Umbilical cord (tissue), 2 donors: ENCODE measurements around the gene PAQR4. TPM values are rescaled to one million over a fixed set of nuclear protein-coding genes. Genes with fewer than 3 reads are reported as not detected.
"Not testable (repeated sequence)": the region's sequence is repeated elsewhere in the genome, so short reads cannot be mapped to it uniquely, and the experiment has no call there.

Source experiments
- DNase-seq: peaks from one replicate; pipeline ENCODE4 v3.0.0-alpha.2; 2015; ENCODE audit warnings: low spot score
- total RNA-seq: library from RNA; depleted of rRNA; stranded (reverse); fragments of >200 nt; gene quantifications from one replicate; pipeline ENCODE4 v1.2.3, GENCODE V29; 2014; ENCODE audit warnings: low replicate concordance; ENCODE audit not compliant: insufficient read depth

The PAQR4 gene
- total RNA-seq, 1 donor from 2014 or later: 5.8 TPM

DNA sequence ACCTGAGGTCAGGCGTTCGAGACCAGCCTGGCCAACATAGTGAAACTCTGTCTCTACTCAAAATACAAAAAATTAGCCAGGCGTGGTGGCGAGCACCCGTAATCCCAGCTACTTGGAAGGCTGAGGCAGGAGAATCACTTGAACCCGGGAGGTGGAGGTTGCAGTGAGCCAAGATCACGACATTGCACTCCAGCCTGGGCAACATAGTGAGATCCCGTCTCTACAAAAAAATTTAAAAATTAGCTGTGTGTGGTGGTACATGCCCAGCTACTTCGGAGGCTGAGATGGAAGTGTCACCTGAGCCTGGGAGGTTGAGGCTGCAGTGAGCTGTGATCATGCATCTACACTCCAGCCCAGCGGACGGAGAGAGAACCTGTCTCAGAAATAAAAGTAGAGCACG, 25.4 kb upstream of the PAQR4 start:
- not testable (repeated sequence) for DNase-seq

DNA sequence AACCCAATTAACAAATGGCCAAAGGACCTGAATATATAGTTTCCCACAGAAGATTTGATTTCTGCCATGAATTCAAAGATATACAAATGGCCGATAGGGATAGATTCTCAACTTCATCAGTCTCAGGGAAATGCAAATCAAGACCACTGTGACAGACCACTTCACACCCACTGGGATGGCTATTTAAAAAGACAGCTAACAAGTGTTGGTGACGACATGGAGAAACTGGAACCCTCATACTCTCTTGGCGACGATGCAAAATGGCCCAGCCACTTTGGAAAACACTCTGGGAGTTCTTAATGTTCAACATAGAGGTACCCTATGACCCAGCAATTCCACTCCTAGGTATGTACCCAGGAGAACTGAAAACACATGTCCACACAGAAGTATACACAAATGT, 22.5 kb upstream of the PAQR4 start:
- no peak for DNase-seq

DNA sequence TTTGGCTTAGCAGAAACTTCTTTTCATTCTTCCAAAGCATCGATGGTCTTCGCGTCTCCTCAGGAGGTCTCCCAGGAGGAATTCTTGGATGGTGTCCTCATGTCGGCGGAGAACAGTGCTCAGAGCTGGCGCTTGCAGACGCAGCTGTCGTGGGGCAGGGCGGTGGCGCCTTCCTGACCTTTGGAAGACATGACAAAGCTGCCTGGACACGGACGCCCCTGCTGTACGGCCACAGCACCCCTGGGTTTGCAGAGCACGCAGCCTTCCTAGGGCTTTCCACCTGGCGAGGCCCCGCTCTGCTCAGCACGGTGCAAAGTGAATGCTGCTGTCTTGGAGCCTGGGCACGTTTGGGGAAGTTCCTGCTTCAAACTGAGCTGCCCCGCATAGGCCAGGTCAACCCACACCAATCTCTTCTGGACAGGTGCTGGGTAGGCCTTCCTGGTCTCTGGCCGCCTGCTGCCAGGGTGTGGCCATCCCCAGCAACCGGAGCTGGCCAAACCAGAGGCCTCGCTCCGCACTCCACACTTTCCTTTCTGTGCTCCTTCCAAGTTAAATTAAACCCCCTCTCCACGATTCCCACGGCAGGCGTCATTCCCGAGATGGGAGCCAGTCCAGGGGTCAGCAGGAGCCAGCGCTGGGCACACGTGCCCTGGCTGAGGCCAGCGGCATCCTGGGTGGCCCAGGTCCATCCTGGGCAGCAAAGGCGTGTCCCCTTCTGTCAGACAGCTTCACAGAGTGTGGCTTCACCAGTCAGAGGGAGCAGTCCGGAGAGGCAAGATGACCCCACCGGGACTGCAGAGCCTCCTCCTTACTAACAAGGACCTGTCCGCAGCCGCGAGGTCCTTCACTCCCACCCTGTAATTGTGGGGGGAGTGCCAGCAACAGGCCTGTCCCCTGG, 20.1 kb upstream of the PAQR4 start:
- DNase-seq: no peak

DNA sequence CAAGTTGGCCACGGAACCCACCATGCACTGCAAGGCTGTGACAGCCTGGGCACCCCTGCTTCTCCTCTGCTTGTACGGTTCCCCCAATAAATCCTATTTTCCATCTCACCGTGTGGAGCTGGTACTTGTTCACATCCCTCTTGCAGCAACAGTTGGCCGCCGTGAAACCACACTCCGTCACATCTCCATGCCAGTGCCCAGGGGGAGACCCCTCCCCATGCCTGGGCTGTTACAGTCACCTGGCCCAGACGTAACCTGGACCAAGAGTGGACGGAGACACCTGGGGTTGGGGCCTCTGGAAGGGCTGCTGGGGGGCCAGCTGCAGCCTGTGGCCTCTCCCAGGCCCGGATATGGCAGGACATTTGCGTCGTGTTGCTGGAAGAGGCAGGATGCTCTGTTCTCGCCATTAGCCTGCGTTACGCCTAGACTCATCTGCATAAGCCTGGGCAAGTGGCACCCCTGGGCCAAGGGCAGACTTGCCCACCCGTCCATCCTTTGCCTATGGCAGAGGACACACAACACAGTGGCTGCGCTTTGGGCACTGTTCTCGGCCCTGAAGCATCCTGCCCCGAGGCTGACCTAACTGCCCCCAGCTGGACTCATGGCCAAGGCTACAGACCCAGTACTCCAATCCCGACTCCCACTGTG, 19.3 kb upstream of the PAQR4 start:
- DNase-seq: no peak

DNA sequence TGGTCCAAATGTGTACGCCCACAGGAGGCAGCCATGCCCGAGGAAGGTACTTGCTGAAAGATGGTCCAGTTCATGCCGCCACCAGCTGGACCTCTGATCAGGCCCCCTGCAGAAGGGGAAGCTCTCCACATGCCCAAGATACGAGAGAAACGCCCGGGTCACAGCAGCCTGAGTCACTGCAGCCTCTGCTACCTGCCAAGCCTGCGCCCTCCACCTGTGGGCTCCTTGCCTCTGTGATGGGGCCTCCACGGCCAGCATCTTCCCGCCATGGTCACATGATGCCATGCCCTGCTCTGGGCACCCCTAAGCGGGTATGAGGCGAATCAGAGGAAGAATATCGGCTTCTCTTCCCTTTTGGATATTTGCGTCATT, 18.8 kb upstream of the PAQR4 start:
- DNase-seq: no peak

DNA sequence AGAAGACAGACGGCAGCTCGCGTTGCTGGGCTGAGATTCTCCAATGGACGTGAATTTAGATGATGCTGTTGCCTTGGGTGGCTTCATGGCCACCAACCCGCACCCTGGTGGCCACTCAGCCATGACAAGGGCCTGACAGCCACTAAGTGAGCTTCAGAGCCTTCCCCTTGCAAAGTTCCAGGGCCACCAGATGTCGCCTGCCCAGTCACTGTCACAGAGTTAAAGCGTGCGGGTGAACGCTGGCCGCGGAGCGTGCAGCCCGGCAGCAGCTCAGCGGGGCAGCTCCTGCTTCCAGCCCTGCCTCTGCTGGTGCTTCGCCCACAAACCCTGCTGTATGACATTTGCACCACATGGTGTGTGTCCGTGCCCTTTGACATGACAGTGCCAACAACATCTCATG, 18.4 kb upstream of the PAQR4 start:
- no peak for DNase-seq

DNA sequence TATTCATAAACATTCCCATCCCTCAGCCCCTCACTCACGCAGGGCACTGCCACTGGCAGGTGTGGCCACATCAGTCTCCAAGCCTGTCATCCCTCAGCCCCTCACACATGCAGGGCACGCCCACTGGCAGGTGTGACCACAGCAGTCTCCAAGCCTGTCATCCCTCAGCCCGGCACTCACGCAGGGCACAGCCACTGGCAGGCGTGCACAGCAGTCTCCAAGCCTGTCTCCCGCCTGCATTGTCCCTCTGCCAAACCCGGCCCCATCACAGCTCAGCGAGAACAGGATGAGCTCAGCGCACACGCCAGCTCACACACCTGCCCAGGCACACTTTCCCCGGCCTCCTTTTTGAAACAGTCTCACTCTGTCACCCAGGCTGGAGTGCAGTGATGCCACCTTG, 16.5 kb upstream of the PAQR4 start:
- DNase-seq: no peak

DNA sequence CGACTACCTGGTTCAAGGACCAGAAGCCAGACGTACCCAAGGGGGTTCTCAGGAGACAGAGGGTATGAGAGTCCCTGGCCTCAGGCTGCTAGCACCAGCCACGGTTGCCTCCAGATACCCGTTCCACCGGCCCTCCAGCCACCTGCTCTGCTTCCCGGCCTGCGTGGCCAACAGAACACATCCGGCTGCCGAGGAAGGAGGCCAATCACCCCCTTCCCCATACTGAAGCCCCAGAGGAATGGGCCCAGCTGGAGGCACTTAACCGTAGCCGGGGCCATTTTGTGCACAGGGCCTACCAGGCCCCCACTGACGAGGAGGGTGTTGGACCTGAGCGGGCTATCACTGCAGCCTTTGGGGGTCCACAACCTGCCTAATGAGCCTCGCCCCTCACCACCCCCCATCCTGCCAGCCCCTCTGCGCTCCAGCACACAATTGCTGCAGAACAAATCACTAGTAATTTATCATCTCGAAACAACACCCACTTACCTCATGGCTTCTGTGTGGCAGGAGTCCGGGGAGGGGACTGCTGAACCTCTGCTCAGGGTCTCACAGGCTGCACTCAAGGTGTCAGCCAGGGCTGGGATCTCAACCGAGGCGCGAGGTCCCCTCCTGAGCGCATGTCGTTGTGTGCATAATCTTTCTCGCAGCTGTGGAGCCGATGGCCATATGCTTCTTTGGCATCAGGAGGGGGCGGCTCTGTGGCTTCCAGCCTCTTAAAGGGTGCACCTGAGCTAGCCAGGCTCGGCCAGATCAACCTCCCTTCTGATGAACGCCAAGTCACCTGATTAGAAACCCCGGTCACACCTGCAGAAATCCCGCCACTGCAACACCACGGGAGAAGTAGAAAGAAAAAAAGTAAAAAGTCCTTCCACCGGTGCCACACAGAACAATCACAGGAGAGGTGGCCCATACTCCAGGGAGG, 15.2 kb upstream of the PAQR4 start:
- no peak for DNase-seq

DNA sequence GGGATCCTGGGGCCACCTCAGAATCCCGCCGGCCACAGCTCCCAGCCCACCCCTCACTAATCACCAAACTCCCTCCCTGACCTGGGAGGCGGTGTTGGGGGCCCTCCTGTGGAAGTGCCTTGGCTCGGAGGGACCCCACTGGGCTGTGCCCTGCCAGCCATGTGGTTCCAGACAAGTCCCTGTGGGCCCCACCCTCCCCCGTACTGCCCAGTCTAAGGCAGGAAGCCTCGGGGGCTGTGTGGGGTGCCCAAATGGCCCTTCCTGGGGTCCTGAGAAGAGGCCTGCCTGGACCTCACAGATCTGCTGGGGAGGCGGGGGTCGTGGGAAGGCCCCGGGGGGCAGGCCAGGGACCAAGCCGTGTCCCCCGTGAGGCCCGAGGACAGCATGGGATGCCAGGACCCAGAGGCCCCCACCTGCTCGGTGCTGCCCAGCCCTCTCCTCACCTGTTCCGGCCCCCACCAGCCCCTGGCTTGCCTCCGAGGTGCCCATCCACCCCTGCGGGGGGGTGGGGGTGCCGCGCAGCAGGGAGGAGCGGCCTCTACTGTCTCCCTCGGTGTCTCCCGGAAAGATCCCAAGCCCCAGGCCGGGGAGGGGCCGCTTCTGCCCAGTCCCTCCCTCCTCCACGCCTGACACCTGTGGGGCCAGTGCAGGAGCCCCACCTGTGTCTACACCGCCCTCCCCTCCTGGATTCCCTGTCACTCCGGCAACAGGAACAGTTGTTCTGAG, 14.3 kb upstream of the PAQR4 start:
- no peak for DNase-seq

DNA sequence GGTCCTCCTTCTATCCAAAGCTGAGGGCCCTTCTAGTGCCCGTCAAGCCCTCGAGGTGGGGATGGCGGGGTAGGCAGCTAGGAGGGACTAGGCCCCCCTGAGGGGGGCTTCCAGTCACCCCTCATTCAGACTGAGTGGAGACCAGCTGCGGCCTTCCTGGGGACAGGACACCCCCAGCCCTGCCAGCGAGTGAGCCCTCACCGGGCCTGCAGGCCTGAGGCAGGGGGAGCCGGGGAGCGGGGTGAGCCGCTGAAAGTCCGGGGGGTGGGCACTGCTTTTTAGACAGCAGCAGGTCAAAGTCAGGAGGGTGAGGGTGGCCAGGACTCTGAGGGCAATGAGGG, 13.7 kb upstream of the PAQR4 start:
- no peak for DNase-seq

DNA sequence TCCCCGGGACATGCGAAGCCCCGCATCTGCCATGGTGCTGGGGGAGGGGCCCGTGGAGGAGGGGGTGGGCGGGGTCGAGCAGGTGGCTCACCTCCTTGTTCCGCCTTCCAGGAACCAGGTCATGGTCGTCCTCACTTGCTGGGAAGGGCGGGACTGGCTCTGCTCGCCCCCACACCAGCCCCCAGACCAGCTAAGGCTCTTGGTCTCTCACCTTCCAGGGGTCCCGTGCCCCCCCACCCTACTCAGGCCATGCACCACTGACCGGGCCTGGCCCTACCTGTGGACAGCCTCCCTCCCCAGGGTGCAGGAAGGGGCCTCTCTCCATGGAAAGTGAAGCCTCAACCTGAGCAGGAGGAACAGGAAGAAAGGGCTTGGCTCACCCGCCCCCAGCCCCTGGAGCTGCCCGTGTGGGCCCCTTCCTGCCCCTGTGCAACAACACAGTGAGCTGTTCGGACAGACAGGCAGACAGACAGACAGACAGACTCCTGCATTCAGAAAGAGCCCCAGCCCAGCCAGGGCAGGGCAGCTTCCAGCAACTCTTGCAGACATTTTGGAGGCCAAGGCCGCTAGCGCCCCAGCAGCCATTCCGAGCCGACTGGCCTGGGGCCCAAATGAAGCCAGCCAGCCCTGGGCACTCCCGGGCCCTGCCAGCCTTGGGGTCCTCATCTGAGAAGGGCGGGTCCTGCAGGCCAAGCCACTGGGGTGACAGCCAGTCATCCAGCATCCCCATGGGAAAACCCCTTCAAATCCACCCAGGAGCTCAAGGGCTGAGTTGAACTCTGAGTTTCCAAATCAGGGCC, 13.2 kb upstream of the PAQR4 start:
- no peak for DNase-seq

DNA sequence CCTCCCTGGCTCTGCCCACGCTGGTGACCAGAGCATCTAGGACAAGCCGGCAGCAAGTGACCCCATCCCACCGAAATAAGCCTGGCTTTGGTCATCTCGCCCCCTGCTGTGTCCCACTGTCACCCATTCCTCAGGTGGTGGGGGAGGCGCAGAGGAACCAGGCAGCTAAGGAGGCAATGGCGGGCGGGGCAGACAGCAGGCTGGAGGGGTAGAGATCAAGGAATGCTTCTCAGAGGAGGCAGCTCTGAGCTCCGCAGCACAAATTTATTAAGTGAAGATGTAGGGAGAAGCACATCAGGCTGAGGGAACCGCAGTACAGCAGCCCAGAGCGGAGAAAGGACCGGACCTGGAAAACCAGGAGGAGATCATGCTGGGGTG, 12.6 kb upstream of the PAQR4 start:
- DNase-seq: no peak

DNA sequence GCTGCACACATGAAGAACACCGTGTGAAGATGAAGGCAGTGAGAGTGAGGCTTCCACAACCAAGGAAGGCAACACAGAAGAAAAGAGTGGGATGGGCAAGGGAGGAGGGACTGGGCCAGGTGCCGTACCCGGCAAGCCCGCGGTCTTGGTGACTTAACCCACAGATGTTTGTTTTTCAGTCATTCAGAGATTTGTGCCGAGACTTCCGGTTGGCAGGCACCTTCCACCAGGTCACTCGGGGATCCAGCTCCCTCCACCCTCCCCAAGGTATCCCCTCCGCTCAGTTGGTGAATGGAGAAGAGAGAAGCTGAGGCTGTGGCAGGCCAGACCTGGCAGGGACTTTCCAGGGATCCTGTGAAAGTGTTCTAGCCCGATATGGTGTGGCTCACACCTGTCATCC, 9.9 kb upstream of the PAQR4 start:
- no peak for DNase-seq

DNA sequence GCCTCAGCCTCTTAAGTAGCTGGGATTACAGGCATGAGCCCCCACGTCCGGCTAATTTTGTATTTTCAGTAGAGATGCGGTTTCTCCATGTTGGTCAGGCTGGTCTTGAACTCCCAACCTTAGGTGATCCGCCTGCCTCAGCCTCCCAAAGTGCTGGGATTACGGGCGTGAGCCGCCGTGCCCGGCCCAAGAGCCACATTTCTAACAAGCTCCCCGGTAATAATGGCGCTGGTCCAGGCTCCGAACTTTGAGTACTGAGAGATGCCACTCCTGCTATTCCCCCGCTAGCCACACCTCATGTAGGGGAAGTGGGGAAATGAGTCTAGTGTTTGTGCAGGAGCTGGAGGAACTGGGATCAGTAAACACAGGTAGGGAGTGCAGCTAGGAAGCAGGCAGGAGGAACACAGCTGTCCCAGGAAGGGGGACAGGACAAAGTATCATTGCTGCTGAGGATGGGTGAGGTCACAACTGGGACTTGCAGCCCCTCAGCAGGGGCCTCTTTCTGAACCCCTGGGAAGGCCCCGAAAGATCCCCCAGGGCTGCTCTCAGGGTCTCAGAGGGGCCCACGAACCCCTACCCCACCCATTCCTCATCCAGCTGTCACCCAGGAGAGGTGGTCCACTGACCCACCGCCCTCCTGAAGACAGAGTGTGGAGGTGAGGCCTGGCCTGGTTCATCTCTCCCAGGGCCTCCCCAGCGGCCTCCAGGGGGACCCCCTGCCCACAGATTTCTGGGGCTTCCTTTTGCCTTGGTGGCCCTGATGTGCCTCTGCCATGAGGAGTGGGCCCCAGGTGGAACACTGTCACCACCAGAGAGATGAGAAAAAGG, 8.8 kb upstream of the PAQR4 start:
- DNase-seq: no peak

DNA sequence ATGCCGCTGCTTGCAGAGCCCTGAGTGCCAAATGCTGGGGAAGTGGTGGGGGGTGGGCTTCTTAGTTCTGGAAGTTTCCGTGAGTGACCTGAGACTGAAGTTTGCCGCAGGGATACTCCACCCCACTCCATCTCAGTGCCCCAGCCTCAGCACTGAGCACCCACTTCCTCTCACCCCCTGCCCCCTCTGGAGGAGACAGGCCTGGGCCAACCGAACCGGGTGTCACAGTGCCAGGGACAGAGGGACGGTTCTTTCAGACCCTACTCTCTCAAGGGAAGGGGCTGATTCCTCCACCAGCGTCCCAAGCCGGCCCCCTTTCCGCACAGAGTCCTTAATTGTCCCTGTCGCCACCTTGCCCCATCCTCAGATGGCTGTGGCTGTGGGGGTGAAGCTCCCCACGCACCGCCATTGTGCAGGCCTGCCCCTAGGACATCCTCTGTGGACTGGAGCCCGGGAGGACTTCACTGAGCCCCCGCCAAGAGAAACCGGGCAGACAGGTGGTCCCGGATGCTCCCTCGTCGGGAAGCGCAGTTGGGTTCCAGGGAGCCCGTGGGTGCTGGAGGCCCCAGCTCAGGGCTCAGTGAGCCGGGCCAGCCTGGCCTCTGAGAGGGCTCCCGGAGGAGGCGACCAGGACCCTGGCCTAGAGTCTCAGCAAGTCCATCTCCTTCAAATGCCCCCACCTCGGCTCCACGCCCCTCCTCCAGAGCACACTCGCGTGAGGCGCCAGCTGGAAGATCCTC, 6.6 kb upstream of the PAQR4 start:
- DNase-seq: no peak

DNA sequence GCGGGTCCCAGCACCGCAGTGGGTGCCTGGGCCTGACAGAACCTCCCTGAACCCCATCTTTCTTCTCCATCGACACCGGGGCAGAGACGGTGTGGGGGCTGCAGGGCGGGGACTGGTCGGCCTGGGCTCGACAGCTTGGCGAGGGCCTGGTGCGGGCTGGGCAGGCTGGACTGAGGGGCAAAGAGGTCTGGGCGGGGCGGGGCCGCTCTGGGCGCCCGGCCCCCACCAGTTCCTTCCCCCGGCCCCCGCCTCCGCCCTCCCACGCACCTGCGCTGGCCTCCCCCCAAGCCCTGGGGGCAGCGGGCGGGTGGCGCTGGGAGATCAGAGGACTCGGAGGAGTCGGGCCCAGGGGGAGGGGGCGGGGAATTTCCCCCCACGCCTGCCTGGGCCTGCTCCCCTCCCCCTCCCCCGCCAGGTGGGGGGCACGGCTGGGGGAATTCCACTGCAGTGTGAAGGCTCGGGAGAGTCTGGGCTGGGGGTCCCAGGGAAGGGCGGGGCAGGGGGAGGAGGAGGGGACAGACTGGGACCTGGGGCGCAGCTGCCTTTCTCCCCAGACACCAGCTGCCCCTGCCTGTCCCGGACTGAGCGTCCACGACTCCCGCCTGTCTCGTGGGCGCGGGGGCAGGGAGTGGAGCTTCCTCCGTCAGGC, 6.0 kb upstream of the PAQR4 start:
- DNase-seq: no peak

DNA sequence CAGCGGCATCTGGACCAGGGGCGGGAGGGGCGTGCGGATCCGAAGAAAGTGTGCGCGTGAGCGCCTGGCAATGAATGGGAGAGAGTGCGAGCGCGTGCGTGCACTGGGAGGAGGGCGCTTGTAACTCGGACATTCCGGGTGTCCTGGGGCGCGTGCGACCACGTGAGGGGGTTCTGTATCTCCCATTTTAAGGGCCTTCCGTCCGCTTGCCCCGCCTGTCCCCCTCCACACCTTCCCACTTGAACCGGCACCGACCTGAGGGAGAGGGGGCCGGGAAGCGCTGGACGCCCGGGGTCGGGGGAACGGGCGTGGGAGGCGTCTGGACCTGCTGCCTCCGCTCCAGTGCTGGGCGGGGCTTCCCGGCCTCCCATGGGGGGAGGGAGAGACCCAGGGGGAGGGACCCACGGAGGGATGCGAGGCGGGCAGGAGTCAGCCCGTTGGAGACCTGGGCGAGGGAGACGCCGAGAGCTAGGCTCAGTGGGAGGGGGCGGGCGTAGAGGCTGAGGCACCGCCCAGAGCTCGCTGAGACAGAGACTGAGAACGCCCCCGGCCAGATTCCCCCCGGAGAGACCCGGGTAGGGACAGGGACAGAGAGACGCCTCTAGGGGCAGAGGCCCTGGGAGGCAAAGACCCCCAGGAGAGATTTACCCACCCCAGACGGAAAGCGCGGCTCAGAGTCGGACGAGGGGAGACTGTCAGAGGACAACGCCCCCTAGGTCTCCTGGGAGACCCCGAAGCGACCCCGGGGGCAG, 5.2 kb upstream of the PAQR4 start, which contains the start of gene KREMEN2:
Gene KREMEN2 (plus strand): TSS at position 553 of the 752 bp plus-strand sequence. CDS start 246 bp downstream, outside the sequence.
- DNase-seq: no peak
